Naive B cell (primary cell): ENCODE data around the gene PLIN1. TPM values are rescaled to one million over a fixed set of nuclear protein-coding genes. Genes with fewer than 3 reads are reported as not detected.

Experiments
- ATAC-seq, 2 donors: fragments of 150-1000 bp; cut with Tn5 transposase; 2 replicates each; pipeline ENCODE4 v1.10.0; 2021; ENCODE audit warnings: low read depth in 2 of 2, mild to moderate bottlenecking in 2 of 2, moderate library complexity in 2 of 2
- DNase-seq: peaks from one replicate; pipeline ENCODE4 v3.0.0; 2022
- H3K27ac Mint-ChIP-seq, 6 donors: one replicate each; pipeline ENCODE4 v1.8.0; 2020 to 2022; ENCODE audit warnings: mild to moderate bottlenecking in 6 of 6, mixed read lengths in 6 of 6, moderate library complexity in 5 of 6, inconsistent platforms in 2 of 6
- H3K27me3 Mint-ChIP-seq, 3 donors: one replicate each; pipeline ENCODE4 v1.8.0; 2021 to 2022; ENCODE audit warnings: mixed read lengths in 3 of 3, mild to moderate bottlenecking in 1 of 3
- H3K36me3 Mint-ChIP-seq, 2 donors: one replicate each; pipeline ENCODE4 v1.8.0; 2020 to 2022; ENCODE audit warnings: mixed read lengths in 2 of 2, inconsistent platforms in 1 of 2, mild to moderate bottlenecking in 1 of 2
- H3K4me1 Mint-ChIP-seq, 3 donors: one replicate each; pipeline ENCODE4 v1.8.0; 2020 to 2022; ENCODE audit warnings: mixed read lengths in 3 of 3, inconsistent platforms in 1 of 3, mild to moderate bottlenecking in 1 of 3, moderate library complexity in 1 of 3
- H3K4me3 Mint-ChIP-seq, 8 donors: one replicate each; pipeline ENCODE4 v1.8.0; 2020 to 2022; ENCODE audit warnings: mild to moderate bottlenecking in 8 of 8, mixed read lengths in 8 of 8, moderate library complexity in 8 of 8, inconsistent platforms in 2 of 8
- H3K9me3 Mint-ChIP-seq, 7 donors: one replicate each; pipeline ENCODE4 v1.8.0; 2020 to 2022; ENCODE audit warnings: mixed read lengths in 7 of 7, mild to moderate bottlenecking in 5 of 7, inconsistent platforms in 2 of 7, moderate library complexity in 1 of 7
- polyA plus RNA-seq, 6 donors: library from polyadenylated mRNA; unstranded; fragments of 300-500 nt; fragmentation: Illumina TruSeq; gene quantifications; one replicate each; pipeline ENCODE4 v1.2.3, GENCODE V29; 2021; ENCODE audit warnings: low read depth in 6 of 6

PLIN1 gene
- polyA plus RNA-seq, 6 donors from 2014 or later: 0.25 TPM; not detected in 5

DNA sequence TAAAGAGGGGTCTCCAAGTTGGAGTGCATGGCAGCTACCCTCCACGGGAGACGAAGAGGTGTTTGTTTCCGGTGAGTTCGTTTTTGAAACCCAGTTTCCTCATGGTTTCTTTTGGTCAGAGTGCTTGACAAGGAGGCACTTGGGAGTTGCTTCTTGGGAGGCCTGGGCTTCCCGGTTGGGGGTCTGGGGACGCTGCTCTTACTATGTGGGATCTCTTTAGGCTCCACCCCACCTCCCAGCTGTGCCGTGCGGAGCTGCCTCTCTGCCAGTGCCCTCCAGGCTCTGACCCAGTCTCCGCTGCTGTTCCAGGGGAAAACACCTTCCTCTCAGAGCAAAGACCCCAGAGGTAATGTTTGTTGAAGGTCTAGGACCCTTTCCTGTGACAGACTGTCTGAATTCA lies 53.5 kb downstream of the PLIN1 start:
- Mint-ChIP-seq H3K36me3 (no peaks in the 10 kb centered on the region), H3K4me3 (no peak overlapping the region), H3K27ac (peak overlapping the region in 1 of 6 donors; percentile 82), H3K9me3 (no peaks in the 10 kb centered on the region), H3K27me3 (no peaks in the 10 kb centered on the region), H3K4me1 (no peaks in the 10 kb centered on the region)
- DNase-seq (no peak), ATAC-seq (no peak)

DNA sequence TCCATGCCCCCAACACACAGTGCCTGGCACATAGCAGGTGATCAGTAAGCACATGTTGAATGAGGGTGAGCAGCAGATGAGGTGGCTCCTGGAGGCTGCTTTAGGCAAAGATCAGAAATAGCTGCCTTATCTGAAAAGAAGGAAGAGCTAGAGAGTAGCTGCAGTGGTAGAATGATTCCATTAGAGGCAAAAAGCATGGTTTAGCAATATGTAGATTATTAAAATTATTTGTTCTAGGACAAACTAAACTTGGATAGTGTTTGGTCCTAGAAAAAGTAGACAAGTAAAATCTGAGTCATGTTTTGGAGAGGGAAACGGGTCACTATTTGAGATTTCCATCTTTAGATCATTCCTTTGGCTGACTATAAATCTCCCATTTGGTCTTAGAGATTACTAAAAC lies 56.0 kb downstream of the PLIN1 start:
- H3K27me3 Mint-ChIP-seq: no peaks in the 10 kb centered on the region
- H3K27ac Mint-ChIP-seq: no peak overlapping the region
- no peaks in the 10 kb centered on the region for H3K36me3 Mint-ChIP-seq
- H3K4me3 Mint-ChIP-seq: no peak overlapping the region
- ATAC-seq (no peak), DNase-seq (no peak)
- no peaks in the 10 kb centered on the region for H3K4me1 Mint-ChIP-seq
- no peaks in the 10 kb centered on the region for H3K9me3 Mint-ChIP-seq

DNA sequence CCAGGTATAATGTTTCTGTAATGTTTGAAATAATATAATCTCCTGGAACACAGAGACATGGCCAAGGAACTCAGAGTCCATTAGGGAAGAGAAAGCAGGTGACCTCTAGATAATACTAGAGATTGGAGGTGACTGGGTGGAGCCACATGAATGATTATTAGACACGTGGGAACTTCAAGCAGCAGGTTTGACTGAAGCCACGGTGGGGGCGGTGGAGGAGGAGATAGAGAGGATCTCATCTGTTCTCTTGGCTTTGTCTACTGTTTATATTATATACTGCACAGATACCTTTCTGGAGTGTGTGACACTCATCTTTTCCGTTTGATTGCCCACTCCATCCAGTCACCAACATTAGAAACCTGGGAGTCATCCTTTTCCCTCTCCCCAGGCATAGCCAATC lies 57.6 kb downstream of the PLIN1 start:
- no peaks in the 10 kb centered on the region for H3K27me3 Mint-ChIP-seq
- DNase-seq (no peak), ATAC-seq (no peak)
- no peaks in the 10 kb centered on the region for H3K4me1 Mint-ChIP-seq
- peak overlapping the region in 1 of 8 donors; percentile 52 for H3K4me3 Mint-ChIP-seq
- no peaks in the 10 kb centered on the region for H3K9me3 Mint-ChIP-seq
- peak overlapping the region in 1 of 6 donors; percentile 84 for H3K27ac Mint-ChIP-seq
- H3K36me3 Mint-ChIP-seq: no peaks in the 10 kb centered on the region

DNA sequence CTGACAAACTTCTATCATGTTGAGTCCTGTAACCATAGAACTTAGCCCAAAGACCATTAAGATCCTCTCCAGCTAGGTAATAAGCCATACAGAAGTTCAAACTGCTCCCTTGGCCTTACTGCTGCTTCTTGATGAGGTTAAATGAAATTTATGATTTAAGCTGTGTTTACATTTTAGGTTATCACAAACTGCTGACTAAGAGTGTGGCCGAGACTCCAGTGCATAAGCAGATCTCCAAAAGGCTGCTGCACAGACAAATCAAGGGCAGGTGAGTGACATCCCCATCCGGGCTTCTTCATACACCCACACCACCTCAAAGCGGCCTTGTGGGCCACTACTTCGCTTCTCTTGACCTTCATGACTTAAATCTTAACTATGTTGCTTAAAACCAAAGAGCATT lies 62.9 kb downstream of the PLIN1 start:
- DNase-seq: no peak
- peaks cover 11 to 44% (median 27%) of the 10 kb centered on the region in 7 donors for H3K9me3 Mint-ChIP-seq
- H3K4me1 Mint-ChIP-seq: no peaks in the 10 kb centered on the region
- H3K36me3 Mint-ChIP-seq: peaks cover 12 to 18% of the 10 kb centered on the region in 2 donors
- H3K27ac Mint-ChIP-seq: no peak overlapping the region
- no peak for ATAC-seq
- no peak overlapping the region for H3K4me3 Mint-ChIP-seq
- no peaks in the 10 kb centered on the region for H3K27me3 Mint-ChIP-seq

DNA sequence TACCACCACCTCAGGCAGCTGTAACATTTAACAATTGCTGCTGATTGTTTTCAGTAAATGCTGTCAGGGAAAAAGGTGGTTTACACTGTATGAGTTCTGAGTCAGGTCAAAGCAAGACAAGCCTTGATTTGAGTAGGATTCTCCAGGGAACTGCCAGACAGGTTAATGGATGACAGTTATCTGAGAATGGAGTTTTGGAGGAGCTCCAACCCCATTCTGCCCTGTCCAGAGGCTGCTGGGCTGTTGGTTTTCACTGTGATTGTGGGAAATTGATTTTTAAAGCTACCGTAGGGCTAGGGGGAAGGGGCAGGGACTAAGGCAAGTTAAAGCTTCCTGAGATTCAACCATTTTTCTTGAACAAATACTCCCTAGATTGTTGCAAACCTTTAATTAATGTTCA lies 64.0 kb downstream of the PLIN1 start:
- peaks cover 11 to 47% (median 27%) of the 10 kb centered on the region in 7 donors for H3K9me3 Mint-ChIP-seq
- ATAC-seq (no peak), DNase-seq (no peak)
- H3K4me1 Mint-ChIP-seq: no peaks in the 10 kb centered on the region
- H3K27ac Mint-ChIP-seq: no peak overlapping the region
- peaks cover 12 to 18% of the 10 kb centered on the region in 2 donors for H3K36me3 Mint-ChIP-seq
- H3K27me3 Mint-ChIP-seq: no peaks in the 10 kb centered on the region
- no peak overlapping the region for H3K4me3 Mint-ChIP-seq

Other genes with a start within 250 kb of the PLIN1 start
- gene RHCG, start 182.8 kb downstream of the PLIN1 start, polyA plus RNA-seq: not detected
- not detected for gene TICRR, start 103.9 kb downstream of the PLIN1 start, polyA plus RNA-seq
- under 1 TPM in 1 of 6 donors, not detected in 5; 0.15 TPM for gene KIF7, start 23.9 kb downstream of the PLIN1 start, polyA plus RNA-seq
- 1 to 10 TPM in 4 of 6 donors, under 1 TPM in 1, not detected in 1; 0.98 to 3.5 (median 1.7) TPM for gene PEX11A, start 11.4 kb upstream of the PLIN1 start, polyA plus RNA-seq
- not detected for gene WDR93, start 11.4 kb upstream of the PLIN1 start, polyA plus RNA-seq
- gene MESP1, start 71.9 kb upstream of the PLIN1 start, polyA plus RNA-seq: under 1 TPM in 4 of 6 donors, not detected in 2; 0.28 to 0.71 (median 0.50) TPM
- not detected for gene MESP2, start 97.0 kb upstream of the PLIN1 start, polyA plus RNA-seq
- under 1 TPM in 5 of 6 donors, not detected in 1; 0.13 to 0.62 (median 0.28) TPM for gene ANPEP, start 135.5 kb upstream of the PLIN1 start, polyA plus RNA-seq
- gene AP3S2, start 214.6 kb upstream of the PLIN1 start, polyA plus RNA-seq: 10 to 100 TPM; 19.3 to 40.9 (median 35.9) TPM
- gene ARPIN, start 233.6 kb upstream of the PLIN1 start, polyA plus RNA-seq: not detected